Stimulated activated CD8-positive, alpha-beta memory T cell treated with anti-CD3 and anti-CD28 coated beads, Interleukin-4, amount 100 ng/mL, for 48 hours (primary cell): ENCODE measurements around the gene TRAK2.
"Not testable (repeated sequence)": the region's sequence is repeated elsewhere in the genome, so short reads cannot be mapped to it uniquely, and the experiment has no call there.

ENCODE experiments used
- DNase-seq: peaks from one replicate; pipeline ENCODE4 v3.0.0-alpha.2; 2020

TRAK2 gene

DNA sequence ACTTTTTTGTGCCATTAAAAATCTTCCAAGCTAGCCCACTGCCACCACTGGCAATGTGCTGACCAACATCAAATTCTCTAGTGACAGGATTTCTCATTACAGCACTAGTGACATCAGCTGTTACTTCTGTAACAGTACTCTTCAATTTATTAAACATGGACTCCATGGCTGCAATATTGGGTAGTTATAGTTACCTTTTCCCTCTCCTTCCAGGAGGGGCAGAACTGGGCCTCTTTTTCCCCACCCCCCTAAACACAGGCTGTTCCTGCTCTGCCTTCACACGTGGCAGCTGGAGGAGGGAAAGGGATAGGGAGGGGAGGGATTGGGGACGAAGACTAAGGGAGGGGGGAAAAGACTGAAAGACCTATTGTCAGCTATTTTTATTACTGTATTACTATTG, 38.1 kb downstream of the TRAK2 start:
- DNase-seq: no peak

DNA sequence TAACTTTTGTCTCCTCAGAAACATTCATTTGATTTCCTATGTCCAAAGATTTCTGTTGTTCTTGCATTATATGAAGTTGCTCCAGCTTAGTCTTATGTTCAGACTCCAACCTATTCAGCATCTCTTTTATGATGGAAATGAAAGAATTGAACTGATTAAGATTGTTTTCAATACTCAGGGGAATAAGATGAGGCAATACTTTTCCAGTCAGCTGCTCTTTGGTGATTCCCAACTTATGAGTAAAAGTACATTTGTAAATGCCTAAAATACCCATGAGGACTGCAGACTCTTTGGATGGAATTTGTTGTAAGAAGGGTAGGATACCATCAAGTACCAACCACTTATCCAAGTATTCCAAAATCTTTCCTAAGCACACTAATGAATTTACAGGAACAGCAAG, 39.8 kb downstream of the TRAK2 start:
- no peak for DNase-seq

DNA sequence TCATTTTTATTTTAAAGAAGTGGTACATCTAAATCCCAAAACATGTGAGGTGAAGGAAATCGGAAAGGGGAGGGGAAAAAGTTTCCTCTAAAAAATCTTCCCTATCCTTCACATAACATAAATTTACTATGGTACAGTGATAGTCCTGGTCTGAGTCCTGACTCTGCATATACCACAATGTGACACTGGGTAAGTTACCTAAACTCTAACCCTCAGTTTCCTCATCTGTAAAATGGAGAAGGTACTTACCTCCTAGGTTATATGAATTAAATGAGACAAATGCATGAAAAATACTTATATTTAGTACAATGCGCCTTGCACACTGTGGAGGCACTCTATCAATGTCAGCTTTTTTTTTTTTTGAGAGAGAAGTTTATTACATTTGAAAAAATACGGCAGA, 42.3 kb downstream of the TRAK2 start:
- no peak for DNase-seq

DNA sequence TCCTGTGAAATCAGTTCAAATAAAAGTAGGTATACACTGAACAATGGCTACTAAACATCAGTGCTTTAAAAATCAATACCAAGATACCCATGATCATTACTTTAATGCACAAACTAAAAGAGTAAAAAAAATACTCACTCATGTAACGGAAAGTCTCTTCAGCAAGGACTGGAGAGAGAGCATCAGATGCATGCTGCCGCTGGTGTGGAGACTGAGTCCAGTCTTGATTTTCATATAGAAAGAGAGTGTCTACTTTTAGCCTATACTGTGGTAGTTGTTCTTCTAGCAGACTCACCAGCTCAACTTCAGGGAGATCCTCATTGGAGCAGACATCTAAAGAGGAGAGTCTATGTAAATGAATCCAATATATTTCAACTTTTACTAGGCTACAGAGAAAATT, 44.0 kb downstream of the TRAK2 start:
- no peak for DNase-seq

- DNase-seq: no peak
Measured at GRCh38 chr2:201406077-201406662, 45.1 kb downstream of the TRAK2 start.

DNA sequence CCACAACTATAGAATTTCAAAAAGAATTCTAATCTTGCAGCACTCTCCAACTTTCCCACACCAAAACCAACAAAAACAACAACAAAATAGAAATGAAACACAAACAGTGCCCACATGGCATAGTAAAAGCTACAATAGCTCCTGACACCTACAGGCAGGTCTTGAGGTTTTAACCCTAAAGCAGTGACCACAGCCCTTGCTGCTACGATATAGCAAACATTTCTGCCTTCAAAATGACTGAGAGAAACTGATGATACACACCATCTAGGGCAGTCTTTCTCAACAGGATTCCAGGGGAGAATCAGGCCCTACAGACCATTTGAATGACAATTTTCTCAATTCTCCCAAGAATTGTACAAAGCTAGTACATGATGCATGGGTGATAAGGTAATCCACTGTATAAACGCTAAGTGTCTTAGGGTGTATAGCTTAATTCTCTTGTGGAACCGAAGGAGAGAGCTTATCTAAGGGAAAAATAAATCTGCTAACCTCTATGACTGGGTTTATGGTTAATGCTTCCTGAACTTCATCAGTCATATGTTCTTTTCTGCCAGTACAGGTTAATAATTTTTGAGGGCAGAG, 46.5 kb downstream of the TRAK2 start:
- DNase-seq: no peak

DNA sequence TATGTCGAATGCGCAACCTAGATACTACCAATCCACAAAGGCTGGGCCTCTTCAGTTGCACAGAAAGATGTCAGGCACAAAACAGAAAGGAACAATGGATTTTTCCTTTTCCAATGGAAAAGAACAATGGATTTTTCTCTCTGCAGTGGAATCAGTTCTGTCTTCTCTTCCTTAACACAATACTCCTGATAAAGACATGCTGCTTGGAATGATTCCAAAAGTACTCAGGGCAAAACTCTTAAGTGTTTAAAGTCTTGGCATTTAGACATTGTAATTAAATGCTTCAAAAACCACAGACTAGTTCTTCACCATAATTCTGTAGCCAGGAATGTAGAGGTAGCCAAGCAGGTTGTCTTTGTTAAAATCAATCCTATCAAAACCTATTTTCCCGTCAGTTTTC, 47.4 kb downstream of the TRAK2 start:
- no peak for DNase-seq

GRCh38 chr2:201402651-201403562, 48.4 kb downstream of the TRAK2 start:
- DNase-seq: no peak

GRCh38 chr2:201401815-201402214, 49.4 kb downstream of the TRAK2 start:
- DNase-seq: no peak

GRCh38 chr2:201396595-201396994, 54.7 kb downstream of the TRAK2 start:
- DNase-seq: no peak

- no peak for DNase-seq
Measured at GRCh38 chr2:201383136-201383535, 68.1 kb downstream of the TRAK2 start.

GRCh38 chr2:201378496-201379397, 72.5 kb downstream of the TRAK2 start:
- no peak for DNase-seq

GRCh38 chr2:201377218-201377617, 74.0 kb downstream of the TRAK2 start:
- DNase-seq: no peak

DNA sequence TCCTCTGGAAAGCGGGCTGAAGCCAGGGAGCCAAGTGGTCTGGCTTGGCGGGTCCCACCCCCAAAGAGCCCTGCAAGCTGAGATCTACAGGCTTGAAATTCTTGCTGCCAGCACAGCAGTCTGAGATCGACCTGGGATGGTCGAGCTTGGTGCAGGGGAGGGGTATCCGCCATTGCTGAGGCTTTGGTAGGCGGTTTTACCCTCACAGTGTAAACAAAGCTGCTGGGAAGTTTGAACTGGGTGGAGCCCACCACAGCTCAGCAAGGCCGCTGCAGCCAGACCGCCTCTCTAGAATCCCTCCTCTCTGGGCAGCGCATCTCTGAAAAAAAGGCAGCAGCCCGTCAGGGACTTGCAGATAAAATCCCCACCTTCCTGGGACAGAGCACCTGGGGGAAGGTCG, 81.5 kb downstream of the TRAK2 start:
- DNase-seq: no peak

DNA sequence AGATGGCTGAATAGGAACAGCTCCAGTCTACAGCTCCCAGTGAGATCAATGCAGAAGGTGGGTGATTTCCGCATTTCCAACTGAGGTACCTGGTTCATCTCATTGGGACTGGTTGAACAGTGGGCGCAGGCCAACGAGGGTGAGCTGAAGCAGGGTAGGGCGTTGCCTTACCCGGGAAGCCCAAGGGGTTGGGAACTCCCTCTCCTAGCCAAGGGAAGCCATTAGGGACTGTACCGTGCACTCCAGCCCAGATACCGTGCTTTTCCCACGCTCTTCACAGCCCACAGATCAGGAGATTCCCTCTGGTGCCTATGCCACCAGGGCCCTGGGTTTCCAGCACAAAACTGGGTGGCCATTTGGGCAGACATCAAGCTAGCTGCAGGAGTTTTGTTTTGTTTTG, 81.9 kb downstream of the TRAK2 start:
- not testable (repeated sequence) for DNase-seq

DNA sequence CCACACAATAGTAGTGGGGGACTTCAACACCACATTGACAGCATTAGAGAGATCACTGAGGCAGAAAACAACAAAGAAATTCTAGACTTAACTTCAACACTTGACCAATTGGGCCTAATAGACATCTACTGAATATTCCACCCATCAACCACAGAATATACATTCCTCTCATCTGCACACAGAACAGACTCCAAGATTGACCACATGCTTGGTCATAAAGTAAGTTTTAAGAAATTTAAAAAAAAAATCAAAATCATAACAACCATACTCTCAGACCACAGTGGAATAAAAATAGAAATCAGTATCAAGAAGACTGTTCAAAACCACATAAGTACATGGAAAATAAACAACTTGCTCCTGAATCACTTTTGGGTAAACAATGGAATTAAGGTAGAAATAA, 85.1 kb downstream of the TRAK2 start:
- no peak for DNase-seq

GRCh38 chr2:201363857-201364560, 87.2 kb downstream of the TRAK2 start:
- no peak for DNase-seq

GRCh38 chr2:201362396-201362795, 88.9 kb downstream of the TRAK2 start:
- no peak for DNase-seq

DNA sequence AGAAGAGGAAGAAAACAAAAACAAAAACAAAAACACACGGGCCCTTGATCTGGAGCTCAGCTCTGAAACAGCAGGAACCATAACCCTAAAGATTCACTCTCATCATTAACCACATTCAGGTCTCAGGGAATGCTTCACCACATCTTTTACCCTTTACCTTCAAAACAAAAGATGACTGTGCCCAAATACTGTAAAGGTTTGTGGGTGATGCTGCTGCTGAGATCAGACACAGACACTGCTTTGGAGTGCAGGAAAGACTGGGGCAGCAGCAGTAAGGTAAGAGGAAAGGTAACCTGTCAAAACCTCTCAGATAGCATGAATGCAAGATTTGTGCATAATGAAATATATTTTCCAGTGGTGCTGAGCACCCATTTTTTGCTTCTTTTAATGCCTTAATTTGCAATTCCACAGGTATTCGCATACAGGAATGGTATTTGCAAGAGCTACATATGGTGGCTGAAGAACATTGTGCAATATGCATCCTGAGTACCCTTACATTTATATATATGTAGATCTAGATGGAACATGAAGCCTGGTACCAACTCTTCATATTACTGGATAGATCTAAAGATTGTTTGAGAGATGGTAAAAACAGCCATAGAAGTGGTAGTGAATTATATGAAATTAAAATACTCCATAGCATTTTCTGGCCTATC, 90.1 kb downstream of the TRAK2 start:
- no peak for DNase-seq

GRCh38 chr2:201360256-201360655, 91.0 kb downstream of the TRAK2 start:
- no peak for DNase-seq

- peak; percentile 55 for DNase-seq
Measured at GRCh38 chr2:201358684-201359083, 92.6 kb downstream of the TRAK2 start.

DNA sequence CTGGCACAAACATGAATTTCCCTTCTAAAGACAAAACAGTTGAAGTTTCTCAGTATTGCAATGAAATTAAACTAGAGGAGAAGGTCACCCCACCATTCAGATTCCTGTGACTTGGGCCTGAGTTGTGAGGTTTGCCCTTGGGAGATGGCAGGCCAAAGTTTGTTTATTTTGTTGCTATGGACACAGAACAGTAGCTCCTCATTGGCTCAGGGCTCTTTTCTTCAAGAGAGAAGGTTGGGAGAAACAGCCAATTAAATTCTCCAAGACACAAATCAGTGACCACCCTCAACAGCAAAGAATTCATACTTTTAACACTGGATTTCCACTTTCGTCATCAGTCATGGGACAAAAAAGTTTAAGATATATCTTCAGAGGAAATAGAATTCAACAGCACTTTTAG, 94.0 kb downstream of the TRAK2 start, which contains the start of gene FLACC1:
FLACC1 (minus strand) TSS at position 125 of the 400 bp plus-strand sequence. CDS start 5,941 bp downstream, outside the sequence.
- DNase-seq: no peak
